Activated naive CD8-positive, alpha-beta T cell treated with anti-CD3 and anti-CD28 coated beads for 36 hours (primary cell): ENCODE data around the gene EMB. TPM values are rescaled to one million over a fixed set of nuclear protein-coding genes. Genes with fewer than 3 reads are reported as not detected.
"Not testable (repeated sequence)": the region's sequence is repeated elsewhere in the genome, so short reads cannot be mapped to it uniquely, and the experiment has no call there.

ENCODE experiments used
- DNase-seq: peaks from one replicate; pipeline ENCODE4 v3.0.0; 2021
- H3K27ac Mint-ChIP-seq: one replicate; pipeline ENCODE4 v1.8.0; 2022; ENCODE audit warnings: mild to moderate bottlenecking, moderate library complexity, mixed read lengths
- H3K27me3 Mint-ChIP-seq: one replicate; pipeline ENCODE4 v1.8.0; 2022; ENCODE audit warnings: mild to moderate bottlenecking, mixed read lengths
- H3K36me3 Mint-ChIP-seq: one replicate; pipeline ENCODE4 v1.8.0; 2021; ENCODE audit warnings: mild to moderate bottlenecking, mixed read lengths
- H3K4me1 Mint-ChIP-seq: one replicate; pipeline ENCODE4 v1.8.0; 2021; ENCODE audit warnings: mixed read lengths
- H3K4me3 Mint-ChIP-seq: one replicate; pipeline ENCODE4 v1.8.0; 2022; ENCODE audit warnings: mild to moderate bottlenecking, moderate library complexity, mixed read lengths
- H3K9me3 Mint-ChIP-seq: one replicate; pipeline ENCODE4 v1.8.0; 2022; ENCODE audit warnings: mixed read lengths
- total RNA-seq, 2 experiments: library from RNA; stranded (reverse); gene quantifications; one replicate each; pipeline ENCODE4 v1.2.3, GENCODE V29; 2021

Gene EMB
- 10 to 100 TPM; 59.5 to 60.8 TPM for total RNA-seq

GRCh38 chr5:50440651-50441492 is at the start of gene EMB:
Gene EMB (minus strand): TSS chr5:50441288. CDS start chr5:50441151, 137 bp downstream.
- peak; percentile 81 for DNase-seq
- Mint-ChIP-seq H3K27me3 (no peaks in the 10 kb centered on the region), H3K27ac (peak within 1 kb of the TSS; percentile 95)

GRCh38 chr5:50489491-50489890 is 48.4 kb upstream of the EMB start:
- H3K27ac Mint-ChIP-seq, H3K4me1 Mint-ChIP-seq, DNase-seq, H3K4me3 Mint-ChIP-seq, H3K27me3 Mint-ChIP-seq: not testable (repeated sequence)
- H3K9me3 Mint-ChIP-seq, result peaks cover 33% of the 10 kb centered on the region
- peaks cover 25% of the 10 kb centered on the region for H3K36me3 Mint-ChIP-seq

More at GRCh38 chr5:50440651-50441492, at the start of gene EMB:
- H3K36me3 Mint-ChIP-seq, result peaks cover 15% of the 10 kb centered on the region
- H3K4me1 Mint-ChIP-seq, result peaks cover 58% of the 10 kb centered on the region
- peak within 1 kb of the TSS; percentile 91 for H3K4me3 Mint-ChIP-seq
- no peaks in the 10 kb centered on the region for H3K9me3 Mint-ChIP-seq

- peaks cover 17% of the 10 kb centered on the region for H3K4me1 Mint-ChIP-seq
- DNase-seq, H3K9me3 Mint-ChIP-seq, H3K27me3 Mint-ChIP-seq, H3K36me3 Mint-ChIP-seq, H3K27ac Mint-ChIP-seq, H3K4me3 Mint-ChIP-seq: not testable (repeated sequence)
Measured at GRCh38 chr5:50478790-50479189, 37.7 kb upstream of the EMB start.

GRCh38 chr5:50476549-50476948 is 35.5 kb upstream of the EMB start:
- no peak overlapping the region for H3K27ac Mint-ChIP-seq
- H3K27me3 Mint-ChIP-seq, result no peaks in the 10 kb centered on the region
- peaks cover 9% of the 10 kb centered on the region for H3K36me3 Mint-ChIP-seq
- no peak overlapping the region for H3K4me3 Mint-ChIP-seq
- DNase-seq, result no peak
- peaks cover 6% of the 10 kb centered on the region for H3K9me3 Mint-ChIP-seq
- peaks cover 17% of the 10 kb centered on the region for H3K4me1 Mint-ChIP-seq

- H3K4me3 Mint-ChIP-seq, H3K36me3 Mint-ChIP-seq, H3K27me3 Mint-ChIP-seq, DNase-seq, H3K9me3 Mint-ChIP-seq, H3K4me1 Mint-ChIP-seq, H3K27ac Mint-ChIP-seq: not testable (repeated sequence)
Measured at GRCh38 chr5:50465015-50465414, 23.9 kb upstream of the EMB start.

- H3K9me3 Mint-ChIP-seq, result peaks cover 9% of the 10 kb centered on the region
Measured at GRCh38 chr5:50463726-50464125, 22.6 kb upstream of the EMB start.

GRCh38 chr5:50463047-50463446 is 22.0 kb upstream of the EMB start:
- no peaks in the 10 kb centered on the region for H3K27me3 Mint-ChIP-seq
- H3K27ac Mint-ChIP-seq, result no peak overlapping the region
- peaks cover 7% of the 10 kb centered on the region for H3K9me3 Mint-ChIP-seq
- H3K36me3 Mint-ChIP-seq, result peaks cover 7% of the 10 kb centered on the region
- DNase-seq, result no peak
- no peak overlapping the region for H3K4me3 Mint-ChIP-seq
- peaks cover 7% of the 10 kb centered on the region for H3K4me1 Mint-ChIP-seq

More at GRCh38 chr5:50463726-50464125, 22.6 kb upstream of the EMB start:
- H3K4me1 Mint-ChIP-seq, result peaks cover 6% of the 10 kb centered on the region
- H3K27me3 Mint-ChIP-seq, result no peaks in the 10 kb centered on the region
- no peak for DNase-seq
- H3K27ac Mint-ChIP-seq, result no peak overlapping the region
- H3K4me3 Mint-ChIP-seq, result no peak overlapping the region
- H3K36me3 Mint-ChIP-seq, result peaks cover 10% of the 10 kb centered on the region

- not testable (repeated sequence) for H3K9me3 Mint-ChIP-seq
Measured at GRCh38 chr5:50462579-50462978, 21.5 kb upstream of the EMB start.

GRCh38 chr5:50458372-50458771 is 17.3 kb upstream of the EMB start:
- H3K36me3 Mint-ChIP-seq, result peaks cover 33% of the 10 kb centered on the region
- H3K9me3 Mint-ChIP-seq, result peaks cover 31% of the 10 kb centered on the region
- not testable (repeated sequence) for H3K4me1 Mint-ChIP-seq, H3K4me3 Mint-ChIP-seq, H3K27ac Mint-ChIP-seq, H3K27me3 Mint-ChIP-seq, DNase-seq

More at GRCh38 chr5:50462579-50462978, 21.5 kb upstream of the EMB start:
- H3K4me3 Mint-ChIP-seq, H3K36me3 Mint-ChIP-seq, DNase-seq, H3K4me1 Mint-ChIP-seq, H3K27me3 Mint-ChIP-seq, H3K27ac Mint-ChIP-seq: not testable (repeated sequence)

GRCh38 chr5:50449241-50449640 is 8.2 kb upstream of the EMB start:
- Mint-ChIP-seq H3K4me1 (peaks cover 40% of the 10 kb centered on the region), H3K36me3 (peaks cover 12% of the 10 kb centered on the region), H3K9me3 (peaks cover 23% of the 10 kb centered on the region)
- not testable (repeated sequence) for H3K27ac Mint-ChIP-seq, H3K4me3 Mint-ChIP-seq, DNase-seq, H3K27me3 Mint-ChIP-seq

- Mint-ChIP-seq H3K4me3 (no peak overlapping the region), H3K27me3 (no peaks in the 10 kb centered on the region), H3K4me1 (peaks cover 45% of the 10 kb centered on the region), H3K27ac (peak overlapping the region; percentile 17), H3K9me3 (peaks cover 16% of the 10 kb centered on the region), H3K36me3 (peaks cover 4% of the 10 kb centered on the region)
- DNase-seq, result no peak
Measured at GRCh38 chr5:50447941-50448340, 6.9 kb upstream of the EMB start.

- Mint-ChIP-seq H3K36me3 (peaks cover 4% of the 10 kb centered on the region), H3K27me3 (no peaks in the 10 kb centered on the region), H3K4me3 (no peak overlapping the region), H3K27ac (peak overlapping the region; percentile 17), H3K9me3 (peaks cover 13% of the 10 kb centered on the region), H3K4me1 (peaks cover 52% of the 10 kb centered on the region)
- no peak for DNase-seq
Measured at GRCh38 chr5:50447228-50447627, 6.1 kb upstream of the EMB start.

- Mint-ChIP-seq H3K27ac (peak overlapping the region; percentile 89), H3K4me3 (peak overlapping the region; percentile 56), H3K4me1 (peaks cover 59% of the 10 kb centered on the region), H3K27me3 (no peaks in the 10 kb centered on the region), H3K36me3 (peaks cover 4% of the 10 kb centered on the region), H3K9me3 (peaks cover 10% of the 10 kb centered on the region)
- no peak for DNase-seq
Measured at GRCh38 chr5:50445296-50445949, 4.3 kb upstream of the EMB start.

GRCh38 chr5:50442559-50443539 is 1.8 kb upstream of the EMB start:
- H3K4me1 Mint-ChIP-seq, result peaks cover 64% of the 10 kb centered on the region
- H3K27ac Mint-ChIP-seq, result peak overlapping the region; percentile 66
- H3K4me3 Mint-ChIP-seq, H3K27me3 Mint-ChIP-seq, DNase-seq, H3K9me3 Mint-ChIP-seq: not testable (repeated sequence)
- peaks cover 12% of the 10 kb centered on the region for H3K36me3 Mint-ChIP-seq
